MCF 10A (cell line): Measurements from ENCODE around the gene SLC27A2. TPM values are rescaled to one million over a fixed set of nuclear protein-coding genes. Genes with fewer than 3 reads are reported as not detected.
A peak's percentile ranks its signal among the peaks of the same experiment; 100 is the strongest.

Source experiments
- BruUV-seq: library from RNA; stranded (reverse); fragments of 400-500 nt; replicated peaks from 2 replicates; lab custom pipeline; 2021; lab: Mats Ljungman, UMichigan
- CTCF ChIA-PET: fragments of 300-600 bp; sonication (Branson Sonifier 250); formaldehyde crosslinking; extraction: SDS; loops from one replicate; lab custom pipeline; 2021; ENCODE audit warnings: antibody characterized with exemption, inconsistent platforms; lab: Yijun Ruan, JAX
- POLR2A ChIA-PET: fragments of 300-600, 350-650 bp; sonication (Branson Sonifier 250); formaldehyde crosslinking; extraction: SDS; loops from one replicate; lab custom pipeline; 2020; ENCODE audit warnings: antibody characterized with exemption, inconsistent platforms; lab: Yijun Ruan, JAX
- DNase-seq: peaks from one replicate; pipeline ENCODE4 v3.0.0-alpha.2; 2018; ENCODE audit not compliant: unreplicated experiment
- H3K27ac Mint-ChIP-seq: one replicate; pipeline ENCODE4 v1.8.0; 2022; ENCODE audit warnings: mild to moderate bottlenecking, low read depth, mixed read lengths; ENCODE audit not compliant: unreplicated experiment
- H3K27me3 Mint-ChIP-seq: one replicate; pipeline ENCODE4 v1.8.0; 2022; ENCODE audit warnings: mixed read lengths; ENCODE audit not compliant: insufficient read depth, unreplicated experiment
- H3K36me3 Mint-ChIP-seq: one replicate; pipeline ENCODE4 v1.8.0; 2022; ENCODE audit warnings: mild to moderate bottlenecking, moderate library complexity, mixed read lengths; ENCODE audit not compliant: insufficient read depth, unreplicated experiment
- H3K4me1 Mint-ChIP-seq: one replicate; pipeline ENCODE4 v1.8.0; 2022; ENCODE audit warnings: mixed read lengths; ENCODE audit not compliant: insufficient read depth, unreplicated experiment
- H3K4me3 Mint-ChIP-seq: one replicate; pipeline ENCODE4 v1.8.0; 2022; ENCODE audit warnings: mild to moderate bottlenecking, moderate library complexity, mixed read lengths; ENCODE audit not compliant: unreplicated experiment
- H3K9me3 Mint-ChIP-seq: one replicate; pipeline ENCODE4 v1.8.0; 2022; ENCODE audit warnings: mixed read lengths; ENCODE audit not compliant: unreplicated experiment
- CTCF ChIP-seq: fragments of 200-600 bp; IDR thresholded peaks from one replicate; pipeline ENCODE4 v1.8.0; 2022; ENCODE audit warnings: antibody characterized with exemption, mild to moderate bottlenecking; ENCODE audit not compliant: unreplicated experiment
- intact Hi-C: fragments of 100-400 bp; cut with micrococcal nuclease; formaldehyde crosslinking; loops from 2 replicates; pipeline ENCODE4 v1.14.1; 2022
- total RNA-seq: library from RNA; stranded (reverse); gene quantifications from 2 replicates; pipeline ENCODE4 v1.2.3, GENCODE V29; 2022

Gene SLC27A2
- total RNA-seq, 1 experiment from 2014 or later, result 0.84 TPM

- no peaks in the 10 kb centered on the region for H3K4me1 Mint-ChIP-seq
- intact Hi-C loops, result no loop called here
- POLR2A ChIA-PET, result no interaction called here
- no peak overlapping the region for H3K27ac Mint-ChIP-seq
- BruUV-seq, result no TSS peak
- H3K27me3 Mint-ChIP-seq, result no peaks in the 10 kb centered on the region
- no peak for TF ChIP-seq CTCF
- H3K9me3 Mint-ChIP-seq, result no peaks in the 10 kb centered on the region
- DNase-seq, result no peak
- CTCF ChIA-PET, result no interaction called here
- H3K4me3 Mint-ChIP-seq, result no peak overlapping the region
- H3K36me3 Mint-ChIP-seq, result peaks cover 6% of the 10 kb centered on the region
Observed at GRCh38 chr15:50232791-50233190, 50.8 kb downstream of the SLC27A2 start.

- Mint-ChIP-seq H3K4me3 (no peak overlapping the region), H3K27ac (no peak overlapping the region), H3K27me3 (no peaks in the 10 kb centered on the region), H3K9me3 (no peaks in the 10 kb centered on the region), H3K4me1 (no peaks in the 10 kb centered on the region), H3K36me3 (peaks cover 6% of the 10 kb centered on the region)
- no peak for DNase-seq
- BruUV-seq, result no TSS peak
- CTCF ChIA-PET, result interaction anchor here (1.4 kb wide), 1 partner anchor 14 kb away, joined by 4 read pairs; no protein-coding TSS in a partner anchor
- intact Hi-C loops, result no loop called here
- no peak for TF ChIP-seq CTCF
- POLR2A ChIA-PET, result no interaction called here
Observed at GRCh38 chr15:50233192-50233736, 51.3 kb downstream of the SLC27A2 start.

- Mint-ChIP-seq H3K9me3 (no peaks in the 10 kb centered on the region), H3K27ac (no peak overlapping the region), H3K36me3 (no peaks in the 10 kb centered on the region), H3K4me1 (no peaks in the 10 kb centered on the region), H3K27me3 (no peaks in the 10 kb centered on the region), H3K4me3 (no peak overlapping the region)
- no TSS peak for BruUV-seq
- POLR2A ChIA-PET, result interaction anchor here (0.8 to 1.3 kb wide), 2 partner anchors 9 to 1195 kb away, joined by 4 read pairs; no protein-coding TSS in a partner anchor
- no peak for TF ChIP-seq CTCF
- CTCF ChIA-PET, result interaction anchor here (0.5 to 1.4 kb wide), 6 partner anchors 10 to 86 kb away, joined by 4 to 5 read pairs (median 4); no protein-coding TSS in a partner anchor
- intact Hi-C loops, result no loop called here
- DNase-seq, result peak; percentile 44
Observed at GRCh38 chr15:50234764-50235163, 52.8 kb downstream of the SLC27A2 start.

GRCh38 chr15:50235794-50236193 is 53.8 kb downstream of the SLC27A2 start:
- intact Hi-C loops, result no loop called here
- H3K36me3 Mint-ChIP-seq, result no peaks in the 10 kb centered on the region

More at GRCh38 chr15:50235794-50236193, 53.8 kb downstream of the SLC27A2 start:
- no peaks in the 10 kb centered on the region for H3K4me1 Mint-ChIP-seq
- no TSS peak for BruUV-seq
- ChIA-PET POLR2A (no interaction called here), CTCF (interaction anchor here (1.4 kb wide), 1 partner anchor 9 kb away, joined by 4 read pairs; no protein-coding TSS in a partner anchor)
- no peak for DNase-seq
- H3K4me3 Mint-ChIP-seq, result no peak overlapping the region
- H3K9me3 Mint-ChIP-seq, result no peaks in the 10 kb centered on the region
- TF ChIP-seq CTCF, result no peak
- no peaks in the 10 kb centered on the region for H3K27me3 Mint-ChIP-seq
- H3K27ac Mint-ChIP-seq, result no peak overlapping the region
